ENCODE results near the gene CEP152.

GRCh38 chr15:48800245-48800644 lies 10.6 kb downstream of the CEP152 start:
- TF ChIP-seq CTCF (conservative IDR thresholded peaks at IDR 0.05) = no peak
- no peak for TF ChIP-seq EZH2 (IDR thresholded peaks at IDR 0.05; ENCODE audit: low read depth)

Measured in PC-9 (cell line).